ENCODE data around the gene ARL6IP5.

ARL6IP5 gene

GRCh38 chr3:69126999-69127398 is 42.3 kb downstream of the ARL6IP5 start:
- H3K27ac ChIP-seq = no peak overlapping the region
- TF ChIP-seq, protein P1, sequence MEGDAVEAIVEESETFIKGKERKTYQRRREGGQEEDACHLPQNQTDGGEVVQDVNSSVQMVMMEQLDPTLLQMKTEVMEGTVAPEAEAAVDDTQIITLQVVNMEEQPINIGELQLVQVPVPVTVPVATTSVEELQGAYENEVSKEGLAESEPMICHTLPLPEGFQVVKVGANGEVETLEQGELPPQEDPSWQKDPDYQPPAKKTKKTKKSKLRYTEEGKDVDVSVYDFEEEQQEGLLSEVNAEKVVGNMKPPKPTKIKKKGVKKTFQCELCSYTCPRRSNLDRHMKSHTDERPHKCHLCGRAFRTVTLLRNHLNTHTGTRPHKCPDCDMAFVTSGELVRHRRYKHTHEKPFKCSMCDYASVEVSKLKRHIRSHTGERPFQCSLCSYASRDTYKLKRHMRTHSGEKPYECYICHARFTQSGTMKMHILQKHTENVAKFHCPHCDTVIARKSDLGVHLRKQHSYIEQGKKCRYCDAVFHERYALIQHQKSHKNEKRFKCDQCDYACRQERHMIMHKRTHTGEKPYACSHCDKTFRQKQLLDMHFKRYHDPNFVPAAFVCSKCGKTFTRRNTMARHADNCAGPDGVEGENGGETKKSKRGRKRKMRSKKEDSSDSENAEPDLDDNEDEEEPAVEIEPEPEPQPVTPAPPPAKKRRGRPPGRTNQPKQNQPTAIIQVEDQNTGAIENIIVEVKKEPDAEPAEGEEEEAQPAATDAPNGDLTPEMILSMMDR (conservative IDR thresholded peaks at IDR 0.05) = no peak

- H3K27ac ChIP-seq = no peak overlapping the region
- TF ChIP-seq, protein P1 (conservative IDR thresholded peaks at IDR 0.05) = no peak
These were observed 43.8 kb downstream of the ARL6IP5 start for GRCh38 chr3:69128509-69128908.

GRCh38 chr3:69129531-69129930 is 44.8 kb downstream of the ARL6IP5 start:
- H3K27ac ChIP-seq = no peak overlapping the region
- TF ChIP-seq, protein P1 (conservative IDR thresholded peaks at IDR 0.05) = no peak

- no peak overlapping the region for H3K27ac ChIP-seq
- TF ChIP-seq, protein P1 (conservative IDR thresholded peaks at IDR 0.05) = no peak
These were observed 46.0 kb downstream of the ARL6IP5 start for GRCh38 chr3:69130689-69131088.

- H3K27ac ChIP-seq = no peak overlapping the region
- TF ChIP-seq, protein P1 (conservative IDR thresholded peaks at IDR 0.05) = no peak
These were observed 52.3 kb downstream of the ARL6IP5 start for GRCh38 chr3:69137005-69137404.

DNA sequence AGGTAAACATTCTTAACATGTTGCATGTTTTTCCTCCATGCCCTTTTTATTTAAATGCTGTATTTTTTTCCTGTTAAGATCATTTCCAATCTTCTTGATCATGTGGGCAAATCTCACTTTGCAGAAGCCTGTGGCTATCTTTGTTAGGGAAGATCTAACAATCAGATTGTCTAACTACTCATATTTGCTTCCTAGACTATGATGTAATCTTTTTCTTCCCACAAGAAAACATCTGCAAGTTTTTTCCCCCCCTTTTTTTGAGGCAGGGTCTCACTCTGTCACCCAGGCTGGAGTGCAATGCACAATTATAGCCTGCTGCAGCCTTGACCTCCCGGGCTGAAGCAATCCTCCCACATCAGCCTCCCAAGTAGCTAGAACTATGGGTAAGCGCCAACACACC is 52.7 kb downstream of the ARL6IP5 start:
- H3K27ac ChIP-seq = no peak overlapping the region
- TF ChIP-seq, protein P1 (conservative IDR thresholded peaks at IDR 0.05) = no peak

DNA sequence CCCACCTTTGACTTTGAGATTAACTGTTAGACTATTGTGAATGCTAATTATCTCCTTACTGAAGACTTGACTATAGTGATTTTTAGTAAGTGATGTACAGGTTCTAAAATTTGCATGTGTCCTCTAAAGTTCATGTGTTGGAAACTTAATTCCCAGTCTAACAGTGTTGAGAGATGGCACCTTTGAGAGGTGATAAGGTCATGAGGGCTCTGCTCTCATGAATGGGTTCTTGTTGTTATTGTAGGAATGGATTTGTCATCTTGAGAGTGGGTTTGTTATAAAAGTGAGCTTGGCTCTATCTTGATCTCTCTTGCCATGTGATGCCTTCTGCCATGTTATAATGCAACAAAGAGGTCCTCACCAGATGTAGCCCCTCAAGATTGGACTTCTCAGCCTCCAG is 56.6 kb downstream of the ARL6IP5 start:
- TF ChIP-seq, protein P1 (conservative IDR thresholded peaks at IDR 0.05) = no peak

DNA sequence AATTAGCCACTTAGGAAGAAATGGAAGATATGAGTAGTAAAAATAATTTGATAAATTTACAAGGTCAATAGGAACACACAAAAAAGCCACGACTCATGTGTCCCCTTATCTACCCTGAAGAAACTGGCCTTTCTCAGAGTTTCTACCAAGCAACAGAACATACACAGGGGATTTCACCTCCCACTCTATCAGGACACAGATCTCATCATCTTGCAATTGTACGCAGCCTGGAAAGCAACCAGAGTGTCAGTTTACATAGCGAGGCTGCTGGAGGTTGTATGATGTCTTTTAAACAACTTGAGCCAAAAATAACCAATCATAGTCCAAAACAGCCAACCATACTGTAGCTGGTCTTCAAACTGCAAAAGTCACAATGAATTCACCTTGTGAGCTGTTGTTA is 57.4 kb downstream of the ARL6IP5 start:
- no peak overlapping the region for H3K27ac ChIP-seq
- TF ChIP-seq, protein P1 (conservative IDR thresholded peaks at IDR 0.05) = no peak

More for the DNA sequence above, 56.6 kb downstream of the ARL6IP5 start:
- H3K27ac ChIP-seq = no peak overlapping the region
